Superior temporal gyrus (tissue), 1 donor: Measurements from ENCODE around the gene UQCRC2.
A peak's percentile ranks its signal among the peaks of the same experiment; 100 is the strongest.
"Not testable (repeated sequence)": the region's sequence is repeated elsewhere in the genome, so short reads cannot be mapped to it uniquely, and the experiment has no call there.

Experiments
- DNase-seq: peaks from one replicate; pipeline ENCODE4 v3.0.0-alpha.2; 2016; ENCODE audit errors: extremely low spot score

UQCRC2 gene

DNA sequence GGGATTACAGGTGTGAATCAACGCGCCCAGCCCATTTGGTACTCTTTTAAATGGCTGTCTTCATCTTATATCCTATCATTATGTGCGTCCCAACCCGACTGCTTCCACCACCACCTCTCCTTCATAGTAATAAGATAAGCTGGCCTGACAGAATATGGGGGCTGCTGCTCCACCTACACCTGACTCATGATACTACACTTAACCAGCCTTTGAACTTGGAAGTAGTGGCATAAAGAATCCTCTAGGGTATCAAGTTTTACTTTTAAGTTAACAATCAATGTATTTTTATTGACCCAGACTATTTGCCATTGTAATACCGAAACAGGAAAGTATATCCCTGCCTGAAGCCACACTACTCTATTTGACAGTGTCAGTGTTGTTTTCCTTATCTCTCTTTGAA is 28.9 kb downstream of the UQCRC2 start:
- no peak for DNase-seq

DNA sequence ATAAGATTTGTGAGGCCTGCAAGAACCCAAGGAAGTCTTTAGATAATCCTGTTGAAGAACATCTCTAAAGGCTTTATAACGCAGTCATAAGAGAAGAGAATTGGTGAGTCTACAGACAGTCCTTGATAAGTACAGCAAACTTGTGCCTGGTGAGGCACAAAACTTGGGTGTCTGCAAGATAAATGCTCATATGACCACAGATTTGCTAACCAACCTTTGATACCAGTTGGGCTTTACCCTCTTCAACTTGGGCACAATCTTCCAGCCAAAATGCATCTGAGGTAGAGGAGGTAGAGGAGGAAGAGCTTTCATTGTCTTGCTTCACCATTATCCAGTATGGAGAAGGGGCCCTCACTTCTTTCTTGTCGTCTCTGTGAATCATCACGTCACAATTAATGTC is 30.9 kb downstream of the UQCRC2 start:
- no peak for DNase-seq

DNA sequence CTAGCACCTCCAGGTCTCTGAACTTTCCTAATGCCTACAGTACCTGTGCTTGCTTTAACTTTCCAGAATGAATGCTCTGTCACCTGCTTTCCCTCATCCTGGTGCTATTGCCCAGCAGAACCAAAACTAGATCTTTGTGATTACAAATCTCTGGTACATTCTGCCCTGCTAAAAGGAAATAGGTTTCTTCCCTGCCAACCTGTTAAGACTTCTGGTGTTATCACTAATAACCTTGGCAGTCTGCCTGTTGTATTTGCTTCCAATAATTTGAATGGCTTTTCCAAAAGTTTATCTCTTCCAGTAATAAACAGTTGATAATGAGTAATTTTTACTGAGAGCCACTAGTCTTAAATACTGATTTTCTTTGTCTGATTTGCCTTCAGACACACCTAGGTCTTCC is 32.4 kb downstream of the UQCRC2 start:
- DNase-seq = no peak

DNA sequence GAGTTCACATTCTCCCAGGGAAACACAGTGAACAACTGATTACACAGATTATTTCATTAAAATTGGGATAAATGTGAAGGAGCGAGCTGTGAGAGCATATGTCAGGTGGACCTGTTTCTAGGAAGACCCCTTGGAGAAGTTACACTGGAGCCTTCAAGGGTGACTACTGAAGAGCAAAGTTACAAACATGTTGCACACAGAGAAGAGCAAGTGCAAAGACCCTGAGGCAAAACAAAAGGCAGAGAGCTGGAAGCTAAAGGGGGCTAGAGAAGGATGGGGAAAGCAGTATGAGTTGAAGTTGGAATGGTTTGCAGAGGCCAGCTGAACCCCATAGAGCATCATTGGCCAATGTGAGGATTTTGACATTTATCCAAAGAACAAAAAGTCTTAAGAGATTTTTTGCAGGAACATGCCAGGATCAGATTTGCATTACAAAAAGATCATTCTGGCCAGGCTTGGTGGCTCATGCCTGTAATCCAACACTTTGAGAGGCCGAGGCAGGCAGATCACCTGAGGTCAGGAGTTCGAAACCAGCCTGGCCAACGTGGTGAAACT is 33.6 kb downstream of the UQCRC2 start:
- no peak for DNase-seq

DNA sequence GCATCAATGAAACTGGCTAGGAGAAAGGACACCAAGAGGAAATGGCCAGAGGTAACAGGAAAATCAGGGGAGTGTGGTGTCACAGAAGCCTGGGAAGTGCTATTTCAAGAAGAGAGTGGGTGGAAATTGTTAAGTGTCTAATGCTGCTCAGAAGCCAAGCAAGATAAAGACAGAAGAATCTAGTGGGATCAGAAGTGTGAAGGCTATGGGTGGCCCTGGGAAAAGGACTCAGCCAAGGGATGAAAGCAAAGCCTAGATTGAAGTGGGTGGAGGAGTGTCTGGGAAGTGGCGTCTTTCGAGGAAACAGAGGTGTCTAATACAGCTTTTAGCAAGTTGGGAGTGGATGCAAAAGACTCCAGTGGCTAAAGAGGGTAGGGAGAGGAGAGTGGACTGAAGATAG is 34.3 kb downstream of the UQCRC2 start:
- no peak for DNase-seq

DNA sequence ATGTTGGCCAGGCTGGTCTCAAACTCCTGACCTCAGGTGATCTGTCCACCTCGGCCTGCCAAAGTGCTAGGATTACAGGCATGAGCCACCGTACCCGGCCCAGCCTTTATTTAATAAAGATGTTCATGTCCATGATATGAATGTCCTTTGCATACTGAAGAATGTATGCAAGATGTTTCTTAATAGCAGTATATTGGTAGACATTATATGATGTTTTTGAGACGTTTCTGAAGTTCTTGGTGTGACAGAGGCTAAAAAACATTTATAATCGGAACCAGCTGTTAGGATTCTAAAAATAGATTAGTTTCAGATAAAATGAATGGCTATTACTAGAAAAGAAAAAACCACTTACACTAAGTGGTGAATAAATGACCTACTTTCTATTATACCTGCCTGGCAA is 36.0 kb downstream of the UQCRC2 start:
- no peak for DNase-seq

DNA sequence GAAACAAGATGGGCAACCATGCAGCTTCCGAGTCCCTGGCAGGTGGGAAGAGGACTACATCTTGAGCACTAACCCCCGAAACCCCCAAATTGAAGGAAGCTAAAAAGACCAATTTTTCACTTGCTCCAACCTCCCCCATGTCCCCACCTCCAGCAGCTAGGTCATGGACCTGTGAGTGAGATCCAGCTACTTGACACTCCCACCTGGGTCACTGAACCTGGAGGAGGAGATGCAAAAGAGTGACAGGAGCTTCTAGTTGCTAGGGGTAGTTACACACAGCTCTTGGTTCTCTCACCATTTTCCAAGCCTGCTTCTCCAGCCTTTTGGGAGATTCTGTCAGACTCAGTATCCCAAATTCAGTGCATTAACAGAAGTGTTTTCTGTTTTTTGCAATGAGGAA is 36.6 kb downstream of the UQCRC2 start:
- no peak for DNase-seq

DNA sequence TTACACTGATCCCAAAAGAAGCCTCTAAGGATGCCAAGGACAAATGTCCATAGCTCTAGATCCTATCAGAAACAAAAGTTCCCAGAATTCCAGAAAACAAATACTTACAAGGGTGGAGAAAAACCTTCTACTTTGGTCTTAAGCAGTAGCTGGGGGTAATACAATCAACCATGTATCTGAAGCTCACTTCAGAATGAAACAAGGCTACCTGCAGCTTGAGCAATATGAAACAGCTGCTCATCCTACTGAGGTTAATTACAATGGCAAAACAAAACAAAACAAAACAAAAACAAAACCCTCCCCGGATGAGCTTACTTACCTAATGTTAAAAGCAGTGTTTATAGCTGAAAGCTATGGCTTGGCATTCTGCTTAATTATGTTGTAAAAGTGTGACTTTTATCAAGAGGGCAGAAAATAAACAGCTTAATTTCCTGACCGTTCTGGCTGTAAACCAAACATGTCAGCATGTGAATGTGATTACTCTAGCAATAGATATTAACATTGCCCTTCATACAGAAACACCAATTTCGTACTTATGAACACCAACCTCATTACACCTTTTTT is 37.3 kb downstream of the UQCRC2 start:
- no peak for DNase-seq

DNA sequence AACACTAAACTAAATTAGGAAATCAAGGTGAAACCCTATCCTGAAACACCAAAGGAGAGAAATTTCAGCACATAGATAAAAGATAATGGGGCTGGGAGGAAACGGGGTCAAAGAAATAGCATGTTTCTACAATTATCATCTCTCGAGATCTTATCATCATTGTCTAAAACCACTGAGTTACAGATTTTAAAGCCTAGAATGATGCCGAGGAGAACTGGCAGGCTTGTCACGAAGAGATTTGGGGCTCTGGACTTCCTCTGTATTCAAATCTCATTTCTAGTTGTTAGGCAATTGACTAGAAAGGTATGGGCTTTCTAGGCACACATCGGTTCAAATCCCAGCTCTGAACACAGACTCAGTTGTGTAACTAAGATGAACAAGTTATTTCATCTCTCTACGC is 38.5 kb downstream of the UQCRC2 start:
- no peak for DNase-seq

DNA sequence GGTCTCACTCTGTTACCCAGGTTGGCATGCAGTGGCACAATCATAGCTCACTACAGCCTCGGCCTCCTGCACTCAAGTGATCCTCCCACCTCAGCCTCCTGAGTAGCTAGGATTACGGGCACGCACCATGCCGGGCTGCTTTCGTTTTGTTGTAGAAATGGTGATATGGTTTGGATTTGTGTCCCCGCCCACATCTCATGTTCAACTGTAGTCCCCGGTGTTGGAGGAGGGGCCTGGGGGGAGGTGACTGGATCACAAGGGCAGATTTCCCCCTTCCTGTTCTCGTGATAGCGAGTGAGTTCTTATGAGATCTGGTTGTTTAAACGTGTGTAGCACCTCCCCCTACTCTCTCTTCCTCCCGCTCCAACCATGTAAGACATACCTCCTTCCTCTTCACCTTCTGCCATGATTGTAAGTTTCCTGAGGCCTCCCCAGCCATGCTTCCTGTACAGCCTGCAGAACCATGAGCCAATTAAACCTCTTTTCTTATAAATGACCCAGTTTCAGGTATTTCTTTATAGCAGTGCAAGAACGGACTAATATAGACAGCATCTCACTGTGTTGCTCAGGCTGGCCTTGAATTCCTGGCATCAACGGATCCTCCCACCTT is 41.8 kb downstream of the UQCRC2 start:
- DNase-seq = no peak

DNA sequence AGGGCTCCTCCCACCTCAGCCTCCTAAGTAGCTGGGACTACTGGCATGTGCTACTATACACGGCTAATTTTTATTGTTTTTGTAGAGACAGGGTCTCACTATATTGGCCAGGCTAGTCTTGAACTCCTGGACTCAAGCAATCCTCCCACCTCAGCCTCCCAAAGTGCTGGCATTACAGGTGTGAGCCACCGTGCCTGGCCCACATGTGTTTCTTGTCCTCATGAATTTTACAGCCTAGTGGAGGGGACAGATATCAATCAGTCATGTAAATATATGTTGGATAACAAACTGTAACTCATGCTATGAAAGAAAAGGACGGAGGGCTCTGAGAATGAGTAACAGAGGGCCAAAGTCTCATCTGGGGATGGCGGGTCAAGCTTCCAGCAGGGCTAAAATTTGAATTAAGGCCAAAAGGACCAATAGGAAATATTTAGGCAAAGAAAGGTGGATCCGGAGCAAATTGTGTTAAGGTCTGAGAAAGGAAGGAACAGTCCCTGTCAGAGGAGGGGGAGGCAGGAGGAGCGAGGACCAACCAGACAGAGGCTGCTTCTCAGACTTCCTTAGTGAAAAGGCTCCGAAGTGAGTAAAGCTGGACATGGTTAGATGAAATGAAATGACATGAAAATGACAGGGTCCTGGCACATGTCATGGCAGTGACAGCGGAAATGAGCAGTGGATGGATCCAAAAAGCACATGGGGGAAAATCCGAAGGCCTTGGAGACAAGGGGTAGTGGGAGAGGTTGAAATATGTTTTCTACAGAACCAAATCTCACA is 43.9 kb downstream of the UQCRC2 start:
- no peak for DNase-seq

DNA sequence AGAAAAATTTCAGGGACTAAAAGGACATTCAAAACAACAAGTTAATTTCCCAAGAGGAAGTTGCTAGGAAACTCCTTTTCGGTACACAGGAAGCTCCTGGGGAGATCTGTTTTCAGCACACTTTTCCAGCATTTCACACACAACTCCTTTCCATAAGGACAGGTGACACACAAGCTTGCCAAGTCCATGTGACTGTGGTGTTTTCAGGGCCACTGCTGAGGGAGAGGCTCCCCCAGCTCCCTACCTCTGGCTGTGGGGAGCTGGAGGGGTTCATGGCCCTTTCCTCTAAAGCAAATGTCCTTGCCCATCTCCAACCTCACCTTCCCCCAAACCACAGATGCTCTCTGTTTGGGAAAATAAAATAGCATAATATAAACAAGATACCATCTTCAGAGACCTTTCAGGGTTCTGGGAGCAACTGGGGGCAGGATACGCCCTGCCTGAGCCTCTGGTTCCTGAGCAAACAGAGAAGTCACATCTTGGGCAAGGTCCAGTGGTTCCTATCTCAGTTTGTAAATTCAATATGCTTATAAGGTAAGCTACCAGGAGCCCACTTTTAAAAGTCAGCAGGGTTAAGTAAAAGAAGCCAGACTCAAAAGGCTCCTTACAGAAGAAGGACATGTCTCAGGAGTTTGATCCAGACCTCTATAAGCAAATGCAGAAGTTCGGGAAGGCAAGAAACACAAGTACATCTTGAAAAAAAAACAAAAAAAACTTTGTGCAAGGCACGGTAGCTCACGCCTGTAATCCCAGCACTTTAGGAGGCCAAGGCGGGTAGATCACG is 44.7 kb downstream of the UQCRC2 start:
- DNase-seq = no peak

DNA sequence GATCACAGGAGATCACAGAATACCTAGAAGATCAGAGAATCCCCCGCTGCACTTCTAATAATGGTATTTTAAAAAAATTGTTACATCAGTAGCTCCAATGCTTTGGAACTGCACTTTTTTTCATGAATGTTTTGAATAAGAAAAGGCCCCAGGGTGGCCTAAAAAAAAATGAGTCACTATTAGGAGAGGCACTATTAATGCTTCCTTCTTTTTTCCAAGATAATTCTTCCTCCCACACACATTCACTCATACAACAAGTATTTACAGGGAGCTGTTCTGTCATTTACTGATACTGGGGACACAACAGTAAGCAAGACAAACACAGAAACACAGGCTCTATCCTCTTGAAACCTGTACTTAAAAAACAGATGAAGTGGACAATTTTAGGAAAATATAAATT is 48.4 kb downstream of the UQCRC2 start:
- no peak for DNase-seq

DNA sequence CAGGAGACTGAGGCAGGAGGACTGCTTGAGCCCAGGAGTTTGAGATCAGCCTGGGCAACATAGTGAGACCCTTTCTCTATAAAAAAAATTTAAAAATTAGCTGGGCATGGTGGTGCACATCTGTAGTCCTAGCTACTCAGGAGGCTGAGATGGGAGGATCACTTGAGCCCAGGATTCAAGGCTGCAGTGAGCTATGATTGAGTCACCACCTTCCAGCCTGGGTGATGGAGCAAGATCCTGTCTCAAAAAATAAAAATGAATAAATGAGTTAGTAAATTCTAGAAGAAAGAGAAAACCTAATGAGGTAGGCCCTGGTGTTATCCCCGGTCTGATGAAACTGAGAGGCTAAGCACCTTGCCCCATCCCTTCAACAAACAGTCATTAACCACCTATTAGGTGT is 48.9 kb downstream of the UQCRC2 start:
- DNase-seq = not testable (repeated sequence)

DNA sequence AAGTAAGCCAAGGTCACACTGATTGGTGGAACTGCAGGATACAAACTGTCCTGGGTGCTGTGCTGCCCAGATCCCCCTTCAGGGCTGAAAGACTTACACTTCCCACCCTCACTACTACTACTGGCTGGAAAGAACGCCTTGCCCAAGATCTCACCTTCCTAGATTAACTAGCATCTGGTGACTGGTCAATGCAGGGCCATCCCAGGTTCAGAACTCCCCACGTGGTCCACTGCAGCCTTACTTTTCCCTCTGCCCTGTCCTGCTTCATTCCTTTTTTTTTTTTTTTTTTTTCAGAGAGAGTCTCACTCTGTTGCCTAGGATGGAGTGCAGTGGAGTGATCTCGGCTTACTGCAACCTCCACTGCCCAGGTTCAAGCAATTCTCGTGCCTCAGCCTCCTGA is 50.0 kb downstream of the UQCRC2 start:
- no peak for DNase-seq

DNA sequence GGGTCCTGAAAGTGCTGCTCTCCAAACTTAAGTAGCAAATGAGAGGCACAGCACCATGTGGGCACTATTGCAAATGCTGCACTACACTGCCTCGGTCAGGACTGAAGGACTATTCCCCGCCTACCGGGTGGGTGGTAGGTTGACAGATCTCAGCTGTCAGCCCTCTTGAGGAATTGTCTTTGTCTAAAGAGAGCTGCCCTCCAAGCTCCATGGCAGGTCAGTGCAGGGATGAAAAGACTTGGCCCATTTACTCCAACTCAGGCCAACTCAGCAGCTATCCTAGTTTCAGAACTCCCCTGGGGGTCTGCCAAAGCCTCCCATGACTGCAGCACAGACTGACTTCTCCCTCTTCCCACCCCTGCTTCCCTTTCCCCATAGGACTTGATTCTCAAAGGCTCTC is 51.2 kb downstream of the UQCRC2 start:
- DNase-seq = no peak

DNA sequence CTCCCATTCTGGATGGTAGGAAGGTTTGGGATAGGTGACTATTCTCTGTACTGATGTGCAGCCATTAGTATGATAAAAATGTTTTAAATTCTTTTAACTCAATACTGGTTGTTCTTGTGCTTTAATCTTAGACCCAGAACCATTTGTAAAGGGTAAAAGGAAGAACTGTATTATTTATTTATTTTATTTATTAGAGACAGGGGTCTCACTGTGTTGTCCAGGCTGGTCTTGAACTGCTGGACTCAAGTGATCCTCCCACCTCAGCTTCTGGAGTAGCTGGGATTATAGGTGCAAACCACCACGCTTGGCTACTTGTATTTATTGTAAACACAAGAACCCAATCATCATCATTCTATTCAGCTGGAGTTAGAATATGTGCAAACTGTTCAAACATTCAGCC is 52.6 kb downstream of the UQCRC2 start:
- DNase-seq = no peak

DNA sequence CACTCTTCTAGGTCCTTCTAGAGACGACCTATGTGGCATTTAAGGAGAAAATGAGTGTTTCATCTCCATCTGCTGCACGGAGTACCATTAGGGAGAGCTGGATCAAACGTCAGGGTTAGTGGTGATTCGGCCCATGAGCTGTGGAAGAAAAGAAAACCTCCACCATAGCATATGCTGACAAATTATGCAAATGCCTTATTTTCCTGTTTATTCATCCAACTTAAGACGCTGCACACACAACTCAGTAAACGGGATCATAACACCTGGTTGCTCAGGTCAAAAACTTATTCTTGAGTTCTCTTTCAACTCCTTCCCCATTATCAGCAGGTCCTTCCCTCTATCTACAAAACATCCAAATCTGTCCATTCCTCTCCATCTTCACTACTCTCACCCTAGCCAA is 53.5 kb downstream of the UQCRC2 start:
- DNase-seq = no peak

DNA sequence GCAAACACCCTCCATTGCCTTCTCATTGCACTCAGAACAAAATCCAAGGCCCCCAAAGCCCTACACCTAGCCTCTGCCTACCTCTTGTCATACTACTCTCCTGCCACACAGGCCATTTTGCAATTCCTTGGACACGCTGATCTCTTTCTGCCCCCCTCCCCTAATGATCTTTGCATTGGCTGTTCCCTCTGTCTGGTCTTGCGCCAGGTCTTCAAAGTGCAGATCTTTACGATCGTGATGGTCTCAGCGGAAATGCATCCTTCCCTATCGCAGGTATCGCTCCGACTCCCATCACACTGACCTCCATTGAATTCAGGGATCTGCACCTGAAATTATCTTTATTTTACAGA is 54.0 kb downstream of the UQCRC2 start:
- DNase-seq = no peak

DNA sequence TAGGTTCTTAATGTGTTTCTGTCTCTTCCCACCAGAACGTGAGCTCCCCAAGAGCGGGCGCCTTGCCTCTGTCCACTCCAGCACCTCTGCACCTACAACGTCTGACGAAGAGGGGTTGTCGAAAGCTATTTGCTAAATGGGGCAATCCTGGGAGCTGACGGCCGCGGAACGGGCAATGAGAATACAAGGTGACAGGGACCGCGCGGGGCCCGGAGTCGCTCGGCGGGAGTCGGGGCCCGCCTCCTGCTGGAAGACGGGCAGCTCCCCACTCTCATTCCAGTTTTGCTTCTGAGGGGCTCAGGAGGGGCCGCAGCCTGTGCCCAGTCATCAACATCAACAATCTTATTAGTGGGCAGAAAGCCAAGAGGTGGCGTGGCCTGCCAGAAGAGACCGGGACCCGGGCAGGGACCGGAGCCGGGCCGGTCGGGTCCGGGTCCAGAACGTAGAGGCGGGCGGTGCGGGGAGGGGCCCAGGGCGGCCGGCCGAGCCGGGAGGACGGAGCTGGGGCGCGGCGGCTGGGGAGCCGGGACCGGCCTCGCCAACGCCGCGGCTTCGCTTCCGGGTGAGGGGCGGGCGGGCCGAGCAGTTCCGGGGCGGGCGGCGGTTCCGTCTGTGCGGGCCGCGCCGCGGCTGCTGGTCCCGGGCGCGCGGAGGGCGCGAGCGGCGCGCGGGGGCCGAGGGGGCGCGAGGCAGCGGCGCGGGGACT is 54.5 kb downstream of the UQCRC2 start, which contains the start of gene MOSMO:
MOSMO (plus strand) TSS at position 603 of the 706 bp plus-strand sequence. CDS start 191 bp downstream, outside the sequence.
- peak; percentile 65 for DNase-seq

DNA sequence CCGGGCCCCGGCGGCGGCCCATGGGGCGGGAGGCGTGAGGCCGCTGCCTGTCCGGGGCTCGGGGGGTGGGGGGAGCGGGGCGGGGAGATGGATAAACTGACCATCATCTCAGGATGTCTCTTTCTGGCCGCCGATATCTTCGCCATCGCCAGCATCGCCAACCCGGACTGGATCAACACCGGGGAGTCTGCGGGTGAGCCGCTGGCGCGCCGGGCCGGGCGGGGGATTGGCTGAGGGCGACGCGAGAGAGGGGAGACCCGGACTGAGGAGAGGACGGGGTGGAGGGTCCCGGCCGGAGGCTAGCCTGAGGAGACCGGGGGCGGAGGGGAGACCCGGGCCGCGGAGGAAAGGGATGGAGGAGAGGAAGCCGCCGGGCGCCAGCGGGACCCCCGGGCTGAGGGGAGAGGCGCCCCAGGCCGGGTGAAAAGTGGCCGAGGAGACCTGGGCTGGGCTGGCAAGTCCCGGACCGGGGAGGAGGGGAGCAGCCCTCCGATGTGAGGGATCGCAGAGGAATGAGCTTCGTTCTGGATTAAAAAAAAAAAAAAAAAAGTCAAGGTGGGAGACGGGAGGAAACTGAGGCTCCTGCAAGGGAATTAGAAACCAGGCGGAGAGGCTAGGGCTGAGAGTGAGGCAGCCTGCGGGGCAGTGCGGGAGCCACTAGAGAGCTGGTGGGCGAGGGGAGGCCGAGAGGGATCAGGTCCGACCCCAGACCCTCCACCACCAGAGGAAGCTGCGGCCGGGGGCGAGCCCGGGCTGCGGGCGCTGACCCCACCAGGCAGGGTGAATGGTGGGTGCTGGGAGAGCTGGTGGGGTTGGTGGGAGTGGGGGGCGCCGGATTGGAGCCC is 55.3 kb downstream of the UQCRC2 start:
- DNase-seq = no peak
